Superior temporal gyrus (tissue), 1 donor: Measurements from ENCODE around the gene MGAT2.
"Not testable (repeated sequence)": the region's sequence is repeated elsewhere in the genome, so short reads cannot be mapped to it uniquely, and the experiment has no call there.

Source experiments
- DNase-seq: peaks from one replicate; pipeline ENCODE4 v3.0.0-alpha.2; 2016; ENCODE audit errors: extremely low spot score

Gene MGAT2

DNA sequence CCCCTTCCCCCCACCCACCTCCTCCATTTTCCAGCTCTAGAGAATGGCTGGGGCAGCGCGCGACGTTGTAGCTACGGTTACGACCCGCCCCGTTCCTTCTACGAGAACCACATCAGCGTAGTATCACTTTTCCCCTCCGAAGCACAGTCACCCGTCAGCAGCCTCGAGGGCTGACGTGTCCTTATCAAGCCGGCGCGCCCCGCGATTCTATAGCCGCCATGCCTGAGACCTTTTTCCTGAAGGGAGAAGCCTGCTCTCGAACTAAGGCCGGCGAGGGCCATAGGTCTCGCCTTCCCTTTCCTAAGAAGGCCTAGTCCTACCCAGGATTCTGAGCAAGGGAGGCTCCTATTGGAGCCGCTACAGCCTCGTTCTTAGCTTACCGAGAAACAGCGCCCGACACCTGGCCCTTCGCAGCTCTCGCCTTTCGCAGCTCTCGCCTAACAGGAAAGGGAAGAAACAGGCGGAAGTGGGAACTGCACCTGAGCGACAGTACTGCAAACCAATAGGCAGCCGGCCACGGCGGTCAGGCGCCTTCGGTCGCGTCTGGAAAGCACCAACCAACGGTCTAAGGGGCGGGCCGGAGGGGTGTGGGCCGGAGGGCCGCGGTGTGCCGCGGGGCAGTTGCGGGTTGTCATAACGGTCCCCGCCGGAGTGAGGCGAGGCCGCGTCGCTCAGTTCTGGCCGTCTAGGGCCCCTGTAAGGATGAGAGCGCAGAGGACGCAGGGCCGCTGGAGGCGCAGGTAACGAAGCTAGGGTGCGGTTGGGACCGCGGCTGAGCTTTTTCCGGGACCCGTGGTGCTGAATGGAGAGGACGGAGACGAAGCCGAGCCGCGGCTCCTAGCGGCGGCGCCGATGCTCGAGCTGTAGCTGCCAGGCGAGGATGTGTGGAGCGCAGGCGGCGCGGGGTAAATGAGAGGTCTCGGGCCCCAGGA lies at the start of gene MGAT2, which contains the start of gene RPL36AL:
Gene MGAT2, plus strand, starts transcription at position 618 of the 932 bp plus-strand sequence. CDS start 470 bp downstream, outside the sequence.
Gene RPL36AL, minus strand, starts transcription at position 445 of the 932 bp plus-strand sequence. CDS start 1,522 bp downstream, outside the sequence.
- DNase-seq: peak; percentile 99

- DNase-seq: no peak
Measured at GRCh38 chr14:49574038-49574437, 46.6 kb upstream of the MGAT2 start.

- DNase-seq: no peak
Measured at GRCh38 chr14:49578141-49578540, 42.5 kb upstream of the MGAT2 start.

DNA sequence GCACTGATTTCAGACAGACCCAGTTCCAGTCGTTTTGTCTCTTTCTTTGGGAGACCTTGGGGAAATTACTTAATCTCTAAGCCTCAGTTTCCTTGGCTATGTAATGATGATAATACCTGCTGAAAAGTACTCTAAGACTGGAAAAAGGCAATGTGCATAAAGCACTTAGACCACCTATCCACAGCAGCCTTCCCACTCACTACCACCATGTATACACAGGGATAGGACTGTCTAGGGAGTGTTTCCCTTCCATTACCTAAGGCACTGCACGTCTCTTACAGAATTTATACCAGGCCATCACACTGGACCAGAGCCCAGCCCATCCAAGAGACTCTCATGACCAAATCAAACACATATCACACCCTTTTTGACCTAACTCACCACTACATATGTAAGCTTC lies 40.8 kb upstream of the MGAT2 start:
- DNase-seq: no peak

DNA sequence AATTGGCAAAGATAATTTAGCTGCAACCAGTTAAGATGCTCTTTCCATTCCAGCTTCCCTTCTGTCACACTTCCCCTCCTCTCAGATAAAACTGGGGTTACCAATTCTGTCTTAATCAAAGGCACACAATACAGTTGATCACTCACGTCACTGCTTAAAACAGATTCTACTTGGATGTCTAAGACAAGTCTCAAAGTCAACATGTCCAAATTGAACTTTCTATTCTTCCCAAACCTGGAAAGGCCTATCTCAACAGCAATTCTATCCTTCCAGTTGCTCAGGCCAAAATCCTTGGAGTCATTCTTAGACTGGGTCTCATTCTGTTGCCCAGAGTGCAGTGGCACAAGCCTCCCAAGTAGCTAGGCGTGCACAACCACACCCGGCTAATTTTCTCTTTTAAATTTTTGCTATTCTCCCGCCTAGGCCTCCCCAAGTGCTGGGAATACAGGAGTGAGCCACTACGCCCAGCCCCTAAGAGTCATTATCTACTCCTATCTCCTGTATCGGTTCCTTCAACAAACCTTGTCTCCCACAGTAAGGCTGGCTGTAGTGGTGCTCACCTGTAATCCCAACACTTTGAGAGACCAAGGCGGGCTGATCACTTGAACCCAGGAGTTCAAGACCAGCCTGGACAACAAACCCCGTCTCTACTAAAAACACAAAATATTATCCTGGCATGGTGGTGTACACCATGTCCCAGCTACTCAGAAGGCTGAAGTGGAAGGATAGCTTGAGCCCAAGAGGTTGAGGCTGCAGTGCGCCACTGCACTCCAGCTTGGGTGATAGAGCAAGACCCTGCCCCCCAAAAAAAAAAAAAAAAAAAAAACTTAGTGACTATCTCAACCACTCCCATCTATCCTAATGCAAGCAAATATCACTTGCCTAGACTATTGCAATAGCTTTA lies 39.1 kb upstream of the MGAT2 start:
- DNase-seq: no peak

DNA sequence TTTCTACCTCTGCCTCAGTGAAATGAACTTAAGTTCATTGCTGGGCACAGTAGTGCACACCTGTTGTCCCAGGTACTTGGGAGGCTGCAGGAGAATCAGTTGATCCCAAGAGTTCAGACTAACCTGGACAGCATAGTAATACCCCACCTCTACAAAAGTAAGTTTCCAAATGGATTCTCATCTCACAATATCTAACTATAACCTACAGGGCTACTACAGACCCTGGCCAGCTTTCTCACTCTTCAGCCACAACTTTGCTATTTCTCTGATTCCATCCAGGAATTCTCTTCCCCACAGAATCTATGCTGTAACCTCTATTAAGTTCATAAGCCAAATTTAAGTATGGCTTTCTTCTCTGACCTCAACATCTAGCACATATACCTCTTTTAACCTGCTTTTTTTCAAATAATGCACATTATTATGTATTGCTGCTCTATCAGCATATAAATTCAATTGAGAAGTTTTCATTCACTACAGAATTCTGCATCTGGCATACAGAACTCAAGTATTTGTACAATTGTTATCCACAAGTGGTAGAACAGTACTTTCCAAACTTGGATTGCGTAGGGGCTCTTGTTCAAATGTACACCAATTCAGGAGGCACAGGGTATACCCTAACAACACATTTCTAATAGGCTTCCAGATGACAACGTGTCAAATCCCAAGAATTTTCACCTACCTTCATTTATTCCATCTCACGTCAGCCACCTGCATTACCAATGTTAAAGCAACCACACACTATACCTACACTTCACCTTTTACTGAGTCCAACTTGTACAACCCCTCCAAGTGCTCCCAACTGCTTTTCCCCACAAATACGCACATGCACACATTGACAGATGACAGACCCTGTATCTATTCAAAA lies 38.3 kb upstream of the MGAT2 start:
- no peak for DNase-seq

GRCh38 chr14:49583629-49584028 lies 37.0 kb upstream of the MGAT2 start:
- no peak for DNase-seq

- DNase-seq: no peak
Measured at GRCh38 chr14:49584058-49584457, 36.5 kb upstream of the MGAT2 start.

GRCh38 chr14:49584981-49585640 lies 35.5 kb upstream of the MGAT2 start:
- DNase-seq: not testable (repeated sequence)

DNA sequence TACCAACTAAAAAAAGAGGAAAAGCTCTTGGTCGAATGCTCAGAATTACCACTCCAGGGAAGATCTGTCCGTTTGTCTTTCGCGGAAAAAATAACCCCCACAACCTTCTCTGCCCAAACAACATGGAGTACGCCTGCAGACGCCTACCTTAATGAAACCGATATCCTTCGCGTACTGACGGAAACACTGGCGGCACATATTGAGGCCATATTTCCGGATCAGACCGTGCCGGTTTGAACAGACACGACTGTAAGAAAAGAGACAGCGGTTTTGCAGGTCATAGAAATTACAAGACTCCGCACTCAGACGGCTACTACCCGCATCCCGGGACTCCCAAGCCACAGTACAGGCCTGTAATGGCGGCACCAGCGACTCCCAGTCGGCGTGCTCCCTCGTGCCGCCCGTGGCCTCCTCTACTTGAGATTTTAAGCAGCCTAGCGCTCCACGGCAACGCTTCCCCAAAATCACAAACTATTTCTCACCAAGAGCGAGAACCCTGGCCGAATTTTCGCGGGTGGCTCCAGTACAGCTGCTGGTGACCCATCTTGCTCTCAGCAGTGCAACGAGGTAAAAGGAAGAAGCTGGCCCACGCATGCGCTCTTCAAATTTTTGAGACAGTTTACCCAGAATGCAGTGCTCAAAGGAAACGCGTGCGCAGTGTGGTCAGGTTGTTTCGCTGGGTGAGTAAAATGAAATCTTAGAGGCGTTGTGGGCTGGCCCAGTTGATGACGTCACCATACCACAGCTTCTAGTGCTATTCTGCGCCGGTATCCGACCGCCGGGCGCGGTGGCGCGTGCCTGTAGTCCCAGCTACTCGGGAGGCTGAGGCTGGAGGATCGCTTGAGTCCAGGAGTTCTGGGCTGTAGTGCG lies 34.6 kb upstream of the MGAT2 start, which contains the start of gene RPS29:
Gene RPS29, minus strand, starts transcription at position 578 of the 870 bp plus-strand sequence. Its CDS starts 34 bp downstream, at position 544.
- peak; percentile 100 for DNase-seq

GRCh38 chr14:49586673-49587460 lies 33.7 kb upstream of the MGAT2 start:
- peak; percentile 89 for DNase-seq

DNA sequence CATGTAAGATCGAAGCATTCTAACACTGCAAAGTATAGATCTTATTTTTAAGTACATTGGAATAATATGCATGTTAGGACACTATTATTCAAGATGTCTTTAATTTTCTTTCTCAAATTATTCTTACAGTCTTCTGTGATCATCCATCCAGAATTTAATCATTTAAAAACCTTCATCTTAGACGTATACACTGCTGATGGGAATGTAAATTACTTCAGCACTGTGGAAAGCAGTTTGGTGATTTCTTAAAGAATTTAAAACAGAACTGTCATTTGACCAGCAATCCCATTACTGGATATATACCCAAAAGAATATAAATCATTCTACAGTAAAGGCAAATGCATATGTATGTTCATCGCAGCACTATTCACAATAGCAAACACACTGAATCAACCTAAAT lies 31.2 kb upstream of the MGAT2 start:
- DNase-seq: no peak

DNA sequence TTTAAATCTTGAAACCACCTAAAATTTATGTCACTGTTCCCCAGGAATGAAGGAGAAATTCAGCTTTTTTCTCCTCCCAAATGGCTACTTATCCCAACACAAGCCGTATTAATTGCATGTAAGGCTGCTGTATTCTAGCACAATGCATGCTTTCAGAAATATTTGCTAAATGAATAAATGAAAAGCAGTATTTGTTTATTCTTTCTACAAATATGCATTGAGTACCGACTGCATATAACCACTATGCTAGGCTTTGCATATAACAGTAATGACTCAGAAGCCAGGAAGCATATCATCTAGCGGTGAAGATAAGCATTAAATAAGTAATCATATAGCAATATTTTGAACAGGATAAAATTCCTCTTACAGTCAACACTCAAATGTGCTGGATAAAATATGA lies 27.6 kb upstream of the MGAT2 start:
- no peak for DNase-seq

DNA sequence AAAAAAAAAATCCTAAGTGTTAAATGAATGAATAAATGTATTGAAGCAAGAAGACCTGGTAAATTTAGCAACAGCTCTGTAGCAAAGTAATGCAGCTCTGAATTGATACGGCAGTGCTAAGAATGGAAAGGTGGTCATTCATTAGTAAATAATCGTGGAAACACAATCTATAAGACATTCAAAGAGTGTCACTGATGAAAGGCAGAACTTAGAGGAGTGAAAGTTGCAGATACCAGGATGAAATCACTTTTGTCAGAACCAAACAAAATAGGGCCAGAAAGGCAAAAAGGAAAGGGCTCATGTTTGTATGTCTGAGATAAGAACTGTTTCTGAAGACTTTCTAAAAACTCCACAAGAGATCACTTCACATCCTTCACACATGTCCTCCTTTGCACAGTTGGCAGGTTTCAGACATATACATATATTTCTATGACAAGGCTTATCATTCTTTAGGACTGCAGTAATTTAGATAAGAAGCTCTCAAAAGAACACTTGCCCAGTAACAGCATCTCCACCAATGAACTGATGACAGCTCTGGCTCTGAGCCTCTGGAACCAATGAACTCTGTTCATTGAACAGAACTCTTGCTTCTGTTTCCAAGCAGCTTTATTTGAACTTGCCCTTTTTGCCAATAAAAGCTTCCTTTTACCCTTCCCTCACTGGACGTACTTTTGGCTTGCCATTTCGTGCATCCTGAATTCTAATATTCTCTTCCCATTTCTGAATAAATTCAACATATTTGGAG lies 26.1 kb upstream of the MGAT2 start:
- DNase-seq: no peak

DNA sequence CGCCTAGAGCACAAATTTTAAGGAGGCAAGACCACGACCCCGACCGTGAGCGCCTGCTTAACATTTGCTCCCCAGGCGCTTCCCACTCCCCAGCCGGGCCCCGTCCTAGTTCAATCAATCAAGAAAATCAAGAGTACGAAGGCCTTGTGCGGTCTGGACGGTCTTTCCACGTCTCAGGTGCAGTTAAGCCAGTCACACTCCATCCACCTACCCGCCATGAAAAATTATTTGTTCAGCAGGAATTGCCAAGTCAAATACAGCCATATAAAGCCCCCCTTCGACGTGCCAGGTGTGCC lies 22.5 kb upstream of the MGAT2 start:
- DNase-seq: no peak

DNA sequence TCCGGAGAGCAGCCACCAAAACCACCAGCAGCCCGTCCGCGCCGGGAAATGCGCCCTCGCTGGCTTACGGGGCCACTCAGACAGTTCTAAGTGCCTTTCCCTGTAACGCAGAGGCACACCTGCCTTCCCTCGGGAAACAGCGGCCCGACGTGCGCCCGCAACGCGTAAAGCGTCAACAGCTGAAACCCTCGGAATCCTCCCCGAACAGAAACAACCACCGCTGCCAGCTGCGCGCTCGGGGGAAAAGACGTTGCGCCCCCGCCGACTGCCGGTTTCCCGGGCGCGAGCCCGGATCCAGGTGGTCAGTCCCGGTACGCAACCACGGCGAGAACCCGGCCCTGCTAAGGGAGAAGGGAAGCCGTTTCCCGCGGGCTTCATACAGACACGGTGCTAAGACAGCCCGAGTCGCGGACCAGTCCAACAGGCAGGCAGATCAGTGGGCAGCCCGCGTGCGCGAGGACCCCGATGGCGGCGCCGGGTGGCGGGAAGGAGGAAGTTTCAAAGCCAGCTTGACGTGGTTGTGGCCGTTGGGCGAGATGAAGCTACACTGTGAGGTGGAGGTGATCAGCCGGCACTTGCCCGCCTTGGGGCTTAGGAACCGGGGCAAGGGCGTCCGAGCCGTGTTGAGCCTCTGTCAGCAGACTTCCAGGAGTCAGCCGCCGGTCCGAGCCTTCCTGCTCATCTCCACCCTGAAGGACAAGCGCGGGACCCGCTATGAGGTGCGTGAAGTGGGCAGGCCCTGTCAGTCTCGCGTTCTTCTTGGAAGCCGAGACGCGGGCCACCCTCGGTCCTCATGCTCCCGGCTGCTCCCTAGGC lies 21.9 kb upstream of the MGAT2 start, which contains the start of gene LRR1:
Gene LRR1, plus strand, starts transcription at position 456 of the 816 bp plus-strand sequence. Its CDS starts 81 bp downstream, at position 537.
- DNase-seq: peak; percentile 78

DNA sequence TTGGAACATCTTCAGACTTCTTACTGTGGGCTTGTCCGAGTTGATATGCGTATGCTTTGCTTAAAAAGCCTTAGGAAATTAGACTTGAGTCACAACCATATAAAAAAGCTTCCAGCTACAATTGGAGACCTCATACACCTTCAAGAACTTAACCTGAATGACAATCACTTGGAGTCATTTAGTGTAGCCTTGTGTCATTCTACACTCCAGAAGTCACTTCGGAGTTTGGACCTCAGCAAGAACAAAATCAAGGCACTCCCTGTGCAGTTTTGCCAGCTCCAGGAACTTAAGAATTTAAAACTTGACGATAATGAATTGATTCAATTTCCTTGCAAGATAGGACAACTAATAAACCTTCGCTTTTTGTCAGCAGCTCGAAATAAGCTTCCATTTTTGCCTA lies 13.0 kb upstream of the MGAT2 start:
- DNase-seq: no peak
